Stomach smooth muscle (tissue), 2 donors: ENCODE data around the gene TLCD2.
"Not testable (repeated sequence)": the region's sequence is repeated elsewhere in the genome, so short reads cannot be mapped to it uniquely, and the experiment has no call there.

Experiments used
- H3K27ac ChIP-seq: one replicate; pipeline ENCODE4 v1.7.0; 2013; ENCODE audit warnings: mild to moderate bottlenecking, low read length, inconsistent platforms
- H3K27me3 ChIP-seq, 2 donors: one replicate each; pipeline ENCODE4 v1.7.0; 2013; ENCODE audit warnings: low read length in 2 of 2; ENCODE audit not compliant: insufficient read depth in 2 of 2, control insufficient read depth in 1 of 2
- H3K36me3 ChIP-seq, 2 donors: one replicate each; pipeline ENCODE4 v1.7.0; 2013; ENCODE audit warnings: low read length in 2 of 2; ENCODE audit not compliant: control insufficient read depth in 2 of 2, insufficient read depth in 2 of 2
- H3K4me1 ChIP-seq: one replicate; pipeline ENCODE4 v1.7.0; 2013; ENCODE audit warnings: low read length; ENCODE audit not compliant: control insufficient read depth, insufficient read depth
- H3K4me3 ChIP-seq, 2 donors: one replicate each; pipeline ENCODE4 v1.7.0; 2013; ENCODE audit warnings: low read length in 2 of 2
- H3K9ac ChIP-seq, 2 donors: one replicate each; pipeline ENCODE4 v1.7.0; 2013; ENCODE audit warnings: low read length in 2 of 2, mild to moderate bottlenecking in 1 of 2
- H3K9me3 ChIP-seq, 2 donors: one replicate each; pipeline ENCODE4 v1.7.0; 2013; ENCODE audit warnings: low read length in 2 of 2; ENCODE audit not compliant: control insufficient read depth in 2 of 2
- donor health status: healthy.
- donor health status: Pancreatic carcinoma.

The TLCD2 gene

GRCh38 chr17:1746975-1747543 lies 36.9 kb upstream of the TLCD2 start:
- no peaks in the 10 kb centered on the region for H3K4me1 ChIP-seq

DNA sequence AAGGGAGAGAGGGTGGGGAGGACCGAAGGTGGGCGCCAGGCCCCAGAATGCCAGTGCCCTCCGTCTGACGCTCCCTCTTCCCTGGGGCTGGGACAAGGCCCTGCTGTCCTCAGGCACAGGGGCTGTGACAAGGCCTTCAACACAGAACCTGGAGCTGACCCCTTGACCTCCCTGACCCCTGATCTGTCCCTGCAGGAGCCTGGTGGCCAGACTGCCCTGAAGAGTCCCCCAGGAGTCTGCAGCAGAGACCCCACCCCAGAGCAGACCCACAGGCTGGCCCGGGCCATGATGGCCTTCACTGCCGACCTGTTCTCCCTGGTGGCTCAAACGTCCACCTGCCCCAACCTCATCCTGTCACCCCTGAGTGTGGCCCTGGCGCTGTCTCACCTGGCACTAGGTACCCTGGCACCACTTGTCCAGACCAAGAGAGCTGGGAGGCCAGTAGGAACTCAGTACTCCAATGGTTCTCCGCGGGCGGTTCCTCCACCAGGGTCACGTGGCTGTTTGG lies 35.4 kb upstream of the TLCD2 start:
- Histone ChIP-seq H3K9me3 (no peaks in the 10 kb centered on the region), H3K27me3 (no peaks in the 10 kb centered on the region), H3K4me1 (no peaks in the 10 kb centered on the region), H3K36me3 (no peaks in the 10 kb centered on the region), H3K9ac (no peak overlapping the region), H3K4me3 (no peak overlapping the region), H3K27ac (no peak overlapping the region)

More at GRCh38 chr17:1746975-1747543, 36.9 kb upstream of the TLCD2 start:
- Histone ChIP-seq H3K9me3 (no peaks in the 10 kb centered on the region), H3K36me3 (no peaks in the 10 kb centered on the region), H3K27ac (no peak overlapping the region), H3K9ac (no peak overlapping the region), H3K27me3 (no peaks in the 10 kb centered on the region), H3K4me3 (no peak overlapping the region)

- Histone ChIP-seq H3K9me3 (no peaks in the 10 kb centered on the region), H3K4me3 (no peak overlapping the region), H3K36me3 (no peaks in the 10 kb centered on the region), H3K9ac (no peak overlapping the region), H3K4me1 (no peaks in the 10 kb centered on the region), H3K27me3 (no peaks in the 10 kb centered on the region), H3K27ac (no peak overlapping the region)
These were observed 34.7 kb upstream of the TLCD2 start for GRCh38 chr17:1744551-1745512.

DNA sequence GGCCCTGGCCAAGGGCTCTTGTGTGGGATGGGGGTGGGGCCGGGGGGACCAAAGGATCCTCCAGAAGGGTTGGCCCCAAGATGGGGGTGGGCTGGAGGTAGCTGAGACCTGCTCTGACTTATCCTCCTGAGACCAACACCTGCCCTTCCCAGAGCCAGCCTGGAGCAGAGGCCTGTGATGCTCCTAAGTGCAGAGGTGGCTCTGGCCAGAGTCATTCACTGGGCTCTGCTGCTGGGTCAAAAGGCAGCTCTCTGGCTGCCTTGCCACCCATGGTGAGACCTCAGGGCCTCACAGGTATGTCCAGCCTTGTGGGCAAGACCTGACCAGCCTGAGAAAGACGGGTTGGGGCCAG lies 32.9 kb upstream of the TLCD2 start:
- no peaks in the 10 kb centered on the region for H3K9me3 ChIP-seq
- H3K9ac ChIP-seq, result no peak overlapping the region
- no peaks in the 10 kb centered on the region for H3K4me1 ChIP-seq
- no peak overlapping the region for H3K27ac ChIP-seq
- H3K27me3 ChIP-seq, result no peaks in the 10 kb centered on the region
- H3K4me3 ChIP-seq, result no peak overlapping the region
- H3K36me3 ChIP-seq, result no peaks in the 10 kb centered on the region

GRCh38 chr17:1742371-1743087 lies 32.4 kb upstream of the TLCD2 start, which contains the start of gene SERPINF2:
Gene SERPINF2 (plus strand): TSS chr17:1742871. CDS start chr17:1744996, 2,125 bp downstream.
- Histone ChIP-seq H3K9me3 (no peaks in the 10 kb centered on the region), H3K27ac (no peak within 1 kb of the TSS), H3K9ac (no peak within 1 kb of the TSS), H3K27me3 (no peaks in the 10 kb centered on the region), H3K4me1 (no peaks in the 10 kb centered on the region), H3K4me3 (no peak within 1 kb of the TSS), H3K36me3 (peaks cover 3% of the 10 kb centered on the region in 2 donors)

- not testable (repeated sequence) for H3K9ac ChIP-seq, H3K4me1 ChIP-seq, H3K27ac ChIP-seq, H3K27me3 ChIP-seq, H3K36me3 ChIP-seq, H3K9me3 ChIP-seq, H3K4me3 ChIP-seq
These were observed 31.7 kb upstream of the TLCD2 start for GRCh38 chr17:1741899-1742298.

DNA sequence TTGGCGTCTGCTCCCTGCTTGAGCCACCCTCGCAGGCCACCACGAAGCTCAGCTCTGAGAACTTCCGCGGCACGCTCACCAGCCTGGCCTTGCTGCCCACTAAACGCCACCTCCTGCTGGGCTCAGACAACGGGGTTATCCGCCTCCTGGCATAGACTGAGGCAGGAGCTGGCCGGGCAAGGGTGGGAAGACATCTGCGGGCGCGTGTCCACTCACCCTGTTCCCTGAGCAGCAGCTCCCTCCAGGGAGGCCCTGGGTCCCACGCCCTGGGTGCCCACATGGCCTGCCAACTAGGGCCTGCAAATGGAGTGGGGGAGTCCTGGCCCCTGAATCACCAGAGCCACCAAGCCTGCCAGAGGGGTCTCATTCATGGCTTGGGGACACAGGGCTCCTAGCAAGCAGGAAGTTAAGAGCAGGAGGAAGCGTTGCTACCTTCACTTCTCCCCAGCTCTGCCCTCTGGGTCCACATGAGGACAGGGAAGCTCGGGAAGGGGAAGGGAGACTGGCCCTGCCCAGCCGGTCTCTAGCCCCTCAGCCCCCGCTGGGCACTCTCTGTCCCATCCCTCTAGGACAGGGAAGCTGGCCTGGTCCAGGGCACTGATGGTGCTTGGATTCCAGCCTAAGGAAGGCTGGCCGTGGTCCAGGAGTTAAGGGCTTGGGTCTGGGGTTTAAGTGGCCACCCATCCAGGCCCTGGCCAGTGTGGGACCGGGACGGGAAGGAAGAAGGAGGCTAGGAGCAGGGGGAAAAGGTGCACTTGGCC lies 27.5 kb upstream of the TLCD2 start:
- Histone ChIP-seq H3K9ac (no peak overlapping the region), H3K4me1 (peaks cover 11% of the 10 kb centered on the region), H3K4me3 (no peak overlapping the region), H3K27me3 (no peaks in the 10 kb centered on the region), H3K9me3 (no peaks in the 10 kb centered on the region), H3K36me3 (peaks cover 6 to 11% of the 10 kb centered on the region in 2 donors), H3K27ac (no peak overlapping the region)

- H3K27me3 ChIP-seq, result no peaks in the 10 kb centered on the region
- no peak overlapping the region for H3K4me3 ChIP-seq
- H3K9ac ChIP-seq, result no peak overlapping the region
- peaks cover 6 to 14% of the 10 kb centered on the region in 2 donors for H3K36me3 ChIP-seq
- no peaks in the 10 kb centered on the region for H3K9me3 ChIP-seq
- peaks cover 11% of the 10 kb centered on the region for H3K4me1 ChIP-seq
- no peak overlapping the region for H3K27ac ChIP-seq
These were observed 26.4 kb upstream of the TLCD2 start for GRCh38 chr17:1736348-1737281.

GRCh38 chr17:1735834-1736347 lies 25.7 kb upstream of the TLCD2 start:
- H3K4me1 ChIP-seq, result peaks cover 15% of the 10 kb centered on the region
- H3K4me3 ChIP-seq, result no peak overlapping the region
- no peak overlapping the region for H3K27ac ChIP-seq
- H3K9ac ChIP-seq, result no peak overlapping the region
- H3K36me3 ChIP-seq, result peaks cover 6 to 16% of the 10 kb centered on the region in 2 donors
- H3K27me3 ChIP-seq, result no peaks in the 10 kb centered on the region
- H3K9me3 ChIP-seq, result no peaks in the 10 kb centered on the region
